BLaER1 treated with 17β-estradiol and CSF1 and Interleukin-3, amounts not matched to agents 10 nM and 100 nM (cell line): ENCODE data around the gene HOXD8.

Experiments
- H3K27ac ChIP-seq, 11 experiments: shearing (Covaris generic); formaldehyde crosslinking; 2 replicates each; pipeline ENCODE4 v1.8.1; 2022
- H3K27me3 ChIP-seq, 11 experiments: shearing (Covaris generic); formaldehyde crosslinking; 2 replicates each; pipeline ENCODE4 v1.8.1; 2022
- H3K36me3 ChIP-seq, 11 experiments: shearing (Covaris generic); formaldehyde crosslinking; 2 replicates each; pipeline ENCODE4 v1.8.1; 2022
- H3K4me1 ChIP-seq, 10 experiments: shearing (Covaris generic); formaldehyde crosslinking; 2 replicates each; pipeline ENCODE4 v1.8.1; 2022
- H3K4me2 ChIP-seq, 11 experiments: shearing (Covaris generic); formaldehyde crosslinking; 2 replicates each; pipeline ENCODE4 v1.8.1; 2022
- H3K4me3 ChIP-seq, 10 experiments: shearing (Covaris generic); formaldehyde crosslinking; 2 replicates each; pipeline ENCODE4 v1.8.1; 2022
- H3K9ac ChIP-seq, 11 experiments: shearing (Covaris generic); formaldehyde crosslinking; 2 replicates each; pipeline ENCODE4 v1.8.1; 2022
- H3K9me3 ChIP-seq, 11 experiments: shearing (Covaris generic); formaldehyde crosslinking; replicated peaks in 1 of 11; 2 replicates each; pipeline ENCODE4 v1.8.1; 2022
- H4K20me1 ChIP-seq, 11 experiments: shearing (Covaris generic); formaldehyde crosslinking; 2 replicates each; pipeline ENCODE4 v1.8.1; 2022
- Cebpa-rat ChIP-seq, 11 experiments: shearing (Covaris generic); IDR thresholded peaks; 2 replicates each; pipeline ENCODE4 v1.8.1; 2022

The HOXD8 gene

GRCh38 chr2:176163672-176164056, 34.2 kb downstream of the HOXD8 start:
- Histone ChIP-seq H4K20me1 (no peaks in the 10 kb centered on the region), H3K36me3 (no peaks in the 10 kb centered on the region), H3K9ac (no peak overlapping the region), H3K27me3 (peaks cover 19 to 79% (median 68%) of the 10 kb centered on the region in 11 experiments), H3K4me2 (no peak overlapping the region), H3K4me1 (no peaks in the 10 kb centered on the region), H3K4me3 (no peak overlapping the region), H3K9me3 (peaks cover 55 to 70% (median 65%) of the 10 kb centered on the region in 11 experiments), H3K27ac (no peak overlapping the region)
- no peak for TF ChIP-seq Cebpa-rat (IDR thresholded peaks at IDR 0.05)

DNA sequence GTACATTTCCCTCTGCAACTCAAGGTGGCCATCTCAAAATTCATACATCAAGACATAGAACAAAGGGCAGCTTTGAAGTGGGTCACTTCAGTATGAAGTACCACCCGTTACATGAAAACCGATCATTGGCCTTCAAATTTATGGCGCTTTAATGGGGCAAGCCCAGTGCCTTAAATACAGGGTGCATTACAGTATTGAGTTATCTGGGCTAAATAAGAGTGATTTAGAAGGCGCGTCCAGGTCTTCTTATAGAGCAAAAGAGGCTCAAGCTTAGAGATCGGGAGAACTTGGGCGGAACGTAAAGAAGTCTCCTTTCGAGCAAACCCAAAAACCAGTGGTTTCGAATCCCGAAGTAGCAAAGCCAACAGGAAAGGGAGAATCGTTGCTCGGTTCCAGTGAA, 34.7 kb downstream of the HOXD8 start:
- H3K27me3 ChIP-seq: peaks cover 16 to 74% (median 63%) of the 10 kb centered on the region in 11 experiments

GRCh38 chr2:176164611-176165369, 35.3 kb downstream of the HOXD8 start:
- Histone ChIP-seq H3K27ac (no peak overlapping the region), H3K9me3 (peaks cover 48 to 60% (median 58%) of the 10 kb centered on the region in 11 experiments), H3K4me1 (no peaks in the 10 kb centered on the region), H3K27me3 (peaks cover 10 to 68% (median 57%) of the 10 kb centered on the region in 11 experiments; a peak in 21 of 22 replicates), H3K4me2 (no peak overlapping the region), H3K36me3 (no peaks in the 10 kb centered on the region), H4K20me1 (no peaks in the 10 kb centered on the region), H3K9ac (no peak overlapping the region), H3K4me3 (no peak overlapping the region)
- TF ChIP-seq Cebpa-rat (IDR thresholded peaks at IDR 0.05): no peak

More for the DNA sequence above, 34.7 kb downstream of the HOXD8 start:
- H3K4me1 ChIP-seq: no peaks in the 10 kb centered on the region
- H3K27ac ChIP-seq: no peak overlapping the region
- no peaks in the 10 kb centered on the region for H3K36me3 ChIP-seq
- H3K4me3 ChIP-seq: no peak overlapping the region
- no peak overlapping the region for H3K4me2 ChIP-seq
- H3K9me3 ChIP-seq: peaks cover 54 to 66% (median 64%) of the 10 kb centered on the region in 11 experiments
- no peaks in the 10 kb centered on the region for H4K20me1 ChIP-seq
- no peak overlapping the region for H3K9ac ChIP-seq
- TF ChIP-seq Cebpa-rat (IDR thresholded peaks at IDR 0.05): no peak

DNA sequence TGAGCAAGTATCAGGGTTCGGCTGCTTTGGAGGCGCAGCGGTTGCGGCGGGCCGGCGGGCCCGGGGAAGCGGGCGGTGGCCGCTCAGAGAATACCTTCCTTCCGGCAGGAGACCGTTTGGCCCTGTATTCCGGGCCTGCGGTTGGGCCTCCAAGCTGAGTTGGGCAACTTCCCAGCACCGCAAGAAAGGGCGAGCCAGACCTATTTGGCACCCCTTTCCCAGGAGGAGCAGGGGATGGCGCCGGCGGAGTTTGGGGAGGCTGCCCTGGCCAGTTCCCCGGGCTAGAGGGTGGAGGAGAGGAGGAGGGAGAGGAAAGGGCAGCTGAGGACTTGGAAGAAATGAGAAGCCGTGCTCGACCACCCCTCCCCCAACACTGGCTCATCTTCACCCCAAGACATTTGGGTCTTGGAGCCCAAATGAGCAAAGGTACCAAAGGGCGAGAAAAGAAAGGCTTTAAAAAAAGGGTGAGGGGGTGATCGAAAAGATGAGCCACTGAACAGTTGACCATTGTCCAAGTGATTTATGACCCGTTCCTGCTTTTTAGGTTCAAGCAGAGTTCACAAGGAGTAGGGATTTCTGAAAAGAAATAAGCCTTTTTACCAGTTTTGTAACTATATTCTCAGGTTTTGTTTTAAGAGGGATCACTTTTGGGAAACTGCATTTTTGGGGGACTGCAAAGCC, 36.0 kb downstream of the HOXD8 start:
- H3K27ac ChIP-seq: no peak overlapping the region
- H3K9ac ChIP-seq: no peak overlapping the region
- no peak for TF ChIP-seq Cebpa-rat (IDR thresholded peaks at IDR 0.05)
- no peaks in the 10 kb centered on the region for H4K20me1 ChIP-seq
- no peaks in the 10 kb centered on the region for H3K36me3 ChIP-seq
- H3K27me3 ChIP-seq: peaks cover 7 to 61% (median 50%) of the 10 kb centered on the region in 11 experiments; a peak in 17 of 22 replicates
- H3K4me1 ChIP-seq: no peaks in the 10 kb centered on the region
- peaks cover 41 to 53% (median 50%) of the 10 kb centered on the region in 11 experiments; a peak in 21 of 22 replicates for H3K9me3 ChIP-seq
- no peak overlapping the region for H3K4me2 ChIP-seq
- no peak overlapping the region for H3K4me3 ChIP-seq

GRCh38 chr2:176166272-176166671, 36.8 kb downstream of the HOXD8 start:
- no peak for TF ChIP-seq Cebpa-rat (IDR thresholded peaks at IDR 0.05)
- H3K27ac ChIP-seq: no peak overlapping the region
- no peak overlapping the region for H3K4me2 ChIP-seq
- H3K27me3 ChIP-seq: peaks cover 7 to 54% (median 42%) of the 10 kb centered on the region in 11 experiments; a peak in 16 of 22 replicates
- no peak overlapping the region for H3K4me3 ChIP-seq
- peaks cover 38 to 47% (median 44%) of the 10 kb centered on the region in 11 experiments; a peak in 21 of 22 replicates for H3K9me3 ChIP-seq
- no peaks in the 10 kb centered on the region for H3K4me1 ChIP-seq
- no peaks in the 10 kb centered on the region for H3K36me3 ChIP-seq
- no peak overlapping the region for H3K9ac ChIP-seq
- no peaks in the 10 kb centered on the region for H4K20me1 ChIP-seq

DNA sequence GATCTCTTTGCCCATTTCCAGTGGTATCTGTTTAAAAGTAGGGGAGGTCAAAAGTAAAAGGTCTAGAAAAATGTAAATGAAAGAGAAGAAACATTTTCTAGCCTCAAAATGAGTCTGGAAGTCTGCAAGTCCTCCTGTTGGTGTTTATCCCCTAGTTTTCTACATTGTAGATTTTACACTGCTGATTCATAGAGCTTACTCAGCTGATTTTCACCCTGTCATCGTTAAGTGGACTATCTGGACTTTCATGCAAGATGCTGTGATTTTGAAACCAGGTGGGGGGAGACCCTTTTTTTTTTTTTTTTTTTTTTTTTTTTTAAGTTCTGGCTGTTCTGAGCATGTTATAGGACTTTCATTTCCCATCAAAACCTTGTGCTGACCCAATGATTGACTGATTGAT, 37.9 kb downstream of the HOXD8 start:
- Histone ChIP-seq H3K4me1 (no peaks in the 10 kb centered on the region), H3K9me3 (peaks cover 38 to 47% (median 44%) of the 10 kb centered on the region in 11 experiments), H3K4me2 (no peak overlapping the region), H4K20me1 (no peaks in the 10 kb centered on the region), H3K27ac (no peak overlapping the region), H3K9ac (no peak overlapping the region), H3K4me3 (no peak overlapping the region), H3K36me3 (no peaks in the 10 kb centered on the region), H3K27me3 (peaks cover 11 to 51% (median 40%) of the 10 kb centered on the region in 11 experiments)
- TF ChIP-seq Cebpa-rat (IDR thresholded peaks at IDR 0.05): no peak

DNA sequence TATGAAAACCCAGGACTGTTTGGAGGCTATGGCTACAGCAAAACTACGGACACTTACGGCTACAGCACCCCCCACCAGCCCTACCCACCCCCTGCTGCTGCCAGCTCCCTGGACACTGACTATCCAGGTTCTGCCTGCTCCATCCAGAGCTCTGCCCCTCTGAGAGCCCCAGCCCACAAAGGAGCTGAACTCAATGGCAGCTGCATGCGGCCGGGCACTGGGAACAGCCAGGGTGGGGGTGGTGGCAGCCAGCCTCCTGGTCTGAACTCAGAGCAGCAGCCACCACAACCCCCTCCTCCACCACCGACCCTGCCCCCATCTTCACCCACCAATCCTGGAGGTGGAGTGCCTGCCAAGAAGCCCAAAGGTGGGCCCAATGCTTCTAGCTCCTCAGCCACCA, 39.7 kb downstream of the HOXD8 start:
- Histone ChIP-seq H4K20me1 (no peaks in the 10 kb centered on the region), H3K4me2 (no peak overlapping the region), H3K4me3 (no peak overlapping the region), H3K9me3 (peaks cover 33 to 44% (median 37%) of the 10 kb centered on the region in 11 experiments), H3K9ac (no peak overlapping the region), H3K27ac (no peak overlapping the region), H3K4me1 (no peaks in the 10 kb centered on the region), H3K36me3 (no peaks in the 10 kb centered on the region), H3K27me3 (peaks cover 21 to 52% (median 41%) of the 10 kb centered on the region in 11 experiments)
- TF ChIP-seq Cebpa-rat (IDR thresholded peaks at IDR 0.05): no peak

GRCh38 chr2:176169711-176170110, 40.2 kb downstream of the HOXD8 start:
- Histone ChIP-seq H3K4me3 (no peak overlapping the region), H3K4me1 (no peaks in the 10 kb centered on the region), H3K27ac (no peak overlapping the region), H4K20me1 (no peaks in the 10 kb centered on the region), H3K9ac (no peak overlapping the region), H3K9me3 (peaks cover 29 to 44% (median 37%) of the 10 kb centered on the region in 11 experiments), H3K36me3 (no peaks in the 10 kb centered on the region), H3K27me3 (peaks cover 26 to 52% (median 42%) of the 10 kb centered on the region in 11 experiments), H3K4me2 (no peak overlapping the region)
- TF ChIP-seq Cebpa-rat (IDR thresholded peaks at IDR 0.05): no peak

DNA sequence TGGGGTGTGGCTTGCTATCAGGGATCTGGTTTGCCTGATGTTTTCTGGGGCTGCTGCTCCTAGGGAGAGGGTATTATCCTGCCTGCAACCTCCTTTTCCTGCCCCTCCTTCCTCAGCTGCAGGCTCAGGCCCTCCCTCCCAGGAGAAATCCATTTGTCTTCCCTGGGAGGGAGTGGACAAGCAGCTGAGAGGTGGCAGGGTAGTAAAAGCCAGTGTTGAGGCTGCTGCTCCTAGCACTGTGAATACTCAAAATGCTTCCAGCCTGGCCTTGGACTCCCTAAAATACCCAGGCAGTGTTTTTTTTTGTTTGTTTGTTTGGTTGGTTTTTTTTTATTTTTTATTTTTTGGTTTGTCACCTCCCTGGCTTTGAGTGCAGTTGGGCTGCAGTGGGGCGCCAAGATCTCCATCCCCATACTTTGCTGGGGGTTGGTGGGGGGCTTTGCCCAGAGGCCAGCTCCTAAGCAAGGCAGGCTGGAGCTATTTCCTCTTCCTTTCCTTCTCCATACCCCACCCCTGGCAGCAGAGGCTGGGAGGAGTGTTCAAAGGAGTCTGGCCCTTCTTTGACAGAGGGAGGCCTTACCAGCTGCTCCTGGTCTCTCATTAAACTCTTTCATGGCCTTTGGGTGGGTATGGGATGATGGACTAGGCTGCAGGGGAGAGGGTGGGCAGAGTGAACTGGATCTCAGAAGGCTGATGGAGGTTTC, 41.2 kb downstream of the HOXD8 start:
- H3K9me3 ChIP-seq: peaks cover 26 to 44% (median 35%) of the 10 kb centered on the region in 11 experiments
- H3K9ac ChIP-seq: no peak overlapping the region
- H3K27me3 ChIP-seq: peaks cover 35 to 52% (median 42%) of the 10 kb centered on the region in 11 experiments
- no peaks in the 10 kb centered on the region for H3K36me3 ChIP-seq
- TF ChIP-seq Cebpa-rat (IDR thresholded peaks at IDR 0.05): no peak
- H3K27ac ChIP-seq: no peak overlapping the region
- no peaks in the 10 kb centered on the region for H4K20me1 ChIP-seq
- H3K4me1 ChIP-seq: no peaks in the 10 kb centered on the region
- no peak overlapping the region for H3K4me3 ChIP-seq
- H3K4me2 ChIP-seq: no peak overlapping the region
